GM23338 (cell line): ENCODE results near the gene CAMTA1. TPM values are rescaled to one million over a fixed set of nuclear protein-coding genes. Genes with fewer than 3 reads are reported as not detected.

Experiments used
- ATAC-seq: fragments of 200-7000 bp; cut with Tn5 transposase; 3 replicates; pipeline ENCODE4 v1.9.1; 2020
- DNase-seq: peaks from one replicate; pipeline ENCODE4 v3.0.0-alpha.2; 2015; ENCODE audit warnings: low spot score
- H2AFZ ChIP-seq: fragments of 200-600 bp; sonication (generic); 2 replicates; pipeline ENCODE4 v1.8.0; 2016; ENCODE audit warnings: antibody characterized with exemption, mild to moderate bottlenecking, moderate library complexity
- H3F3A ChIP-seq: fragments of 200-600 bp; sonication (generic); replicated peaks from 2 replicates; pipeline ENCODE4 v1.8.0; 2017; ENCODE audit warnings: antibody characterized with exemption, mixed run types, low read depth
- H3K27ac ChIP-seq: fragments of 200-600 bp; sonication (generic); 2 replicates; pipeline ENCODE4 v1.6.1; 2016; ENCODE audit warnings: low read depth
- H3K27me3 ChIP-seq: fragments of 200-600 bp; sonication (generic); 2 replicates; pipeline ENCODE4 v1.8.0; 2016; ENCODE audit warnings: mild to moderate bottlenecking, mixed run types, moderate library complexity; ENCODE audit not compliant: insufficient read depth
- H3K36me3 ChIP-seq: fragments of 200-600 bp; sonication (generic); 2 replicates; pipeline ENCODE4 v1.8.0; 2016; ENCODE audit warnings: mild to moderate bottlenecking; ENCODE audit not compliant: insufficient read depth
- H3K4me1 ChIP-seq: fragments of 200-600 bp; sonication (generic); 2 replicates; pipeline ENCODE4 v1.8.0; 2016; ENCODE audit warnings: mild to moderate bottlenecking, moderate library complexity; ENCODE audit not compliant: insufficient read depth
- H3K4me2 ChIP-seq: fragments of 200-600 bp; sonication (generic); 2 replicates; pipeline ENCODE4 v1.7.1; 2017; ENCODE audit warnings: mixed run types
- H3K4me3 ChIP-seq: fragments of 200-600 bp; sonication (generic); 2 replicates; pipeline ENCODE4 v1.6.1; 2016; ENCODE audit warnings: mixed run types
- H3K79me2 ChIP-seq: fragments of 200-600 bp; sonication (generic); replicated peaks from 2 replicates; pipeline ENCODE4 v1.8.0; 2017; ENCODE audit warnings: mild to moderate bottlenecking; ENCODE audit not compliant: insufficient read depth
- H3K9me2 ChIP-seq: fragments of 200-600 bp; sonication (generic); 2 replicates; pipeline ENCODE4 v1.8.0; 2017; ENCODE audit not compliant: insufficient read depth
- H4K20me1 ChIP-seq: fragments of 200-600 bp; sonication (generic); replicated peaks from 2 replicates; pipeline ENCODE4 v1.8.0; 2017; ENCODE audit warnings: mild to moderate bottlenecking; ENCODE audit not compliant: insufficient read depth
- H3K27ac Mint-ChIP-seq: 2 replicates; pipeline ENCODE4 v1.8.0; 2020; ENCODE audit warnings: inconsistent platforms, mild to moderate bottlenecking, moderate library complexity, mixed read lengths
- H3K27me3 Mint-ChIP-seq: 3 replicates; pipeline ENCODE4 v1.8.0; 2022; ENCODE audit warnings: low read depth, mild to moderate bottlenecking, moderate library complexity, mixed read lengths, inconsistent platforms; ENCODE audit not compliant: insufficient read depth, poor library complexity
- H3K36me3 Mint-ChIP-seq: 3 replicates; pipeline ENCODE4 v1.8.0; 2021; ENCODE audit warnings: low read depth, mild to moderate bottlenecking, inconsistent platforms, moderate library complexity, mixed read lengths
- H3K4me1 Mint-ChIP-seq: 3 replicates; pipeline ENCODE4 v1.8.0; 2020; ENCODE audit warnings: mild to moderate bottlenecking, inconsistent platforms, mixed read lengths
- H3K4me3 Mint-ChIP-seq: 3 replicates; pipeline ENCODE4 v1.8.0; 2021; ENCODE audit warnings: moderate library complexity, mild to moderate bottlenecking, inconsistent platforms, mixed read lengths
- H3K9me3 Mint-ChIP-seq: 3 replicates; pipeline ENCODE4 v1.8.0; 2020; ENCODE audit warnings: moderate library complexity, mild to moderate bottlenecking, inconsistent platforms, mixed read lengths
- CREB1 ChIP-seq: fragments of 250-450 bp; sonication (Bioruptor Pico); IDR thresholded peaks from 2 replicates; pipeline ENCODE4 v1.5.0; 2020; ENCODE audit warnings: low read depth, mild to moderate bottlenecking, moderate library complexity
- EZH2 ChIP-seq: fragments of 200-600 bp; sonication (generic); IDR thresholded peaks from one replicate; pipeline ENCODE4 v1.8.0; 2017; ENCODE audit warnings: antibody characterized with exemption, mild to moderate bottlenecking, low read depth; ENCODE audit not compliant: unreplicated experiment
- EZH2phosphoT487 ChIP-seq: fragments of 200-600 bp; sonication (generic); IDR thresholded peaks from one replicate; pipeline ENCODE4 v1.8.1; 2018; ENCODE audit warnings: antibody characterized with exemption; ENCODE audit not compliant: unreplicated experiment
- JUNB ChIP-seq: IDR thresholded peaks from one replicate; pipeline ENCODE4 v1.6.1; 2016; ENCODE audit warnings: antibody characterized with exemption; ENCODE audit not compliant: unreplicated experiment
- NANOG ChIP-seq: IDR thresholded peaks from 2 replicates; pipeline ENCODE4 v1.6.1; 2016; ENCODE audit warnings: antibody characterized with exemption, borderline replicate concordance
- POLR2AphosphoS5 ChIP-seq: IDR thresholded peaks from 2 replicates; pipeline ENCODE4 v1.6.1; 2016; ENCODE audit warnings: antibody characterized with exemption, low read depth
- STAT1 ChIP-seq: IDR thresholded peaks from one replicate; pipeline ENCODE4 v1.6.1; 2016; ENCODE audit warnings: antibody characterized with exemption; ENCODE audit not compliant: unreplicated experiment
- ZNF114 ChIP-seq: fragments of 250-450 bp; sonication (Bioruptor Pico); IDR thresholded peaks from 2 replicates; pipeline ENCODE4 v1.5.0; 2020; ENCODE audit warnings: mild to moderate bottlenecking, moderate library complexity
- polyA plus RNA-seq: library from polyadenylated mRNA; unstranded; fragments of >200 nt; fragmentation: Nextera tagmentation; extraction: Ambion mirVana; gene quantifications from 2 replicates; pipeline ENCODE4 v1.2.1, GENCODE V29; 2016
- total RNA-seq: library from RNA; depleted of rRNA; stranded (reverse); fragments of >200 nt; shearing (Covaris generic); gene quantifications from 2 replicates; pipeline ENCODE4 v1.2.3, GENCODE V29; 2014
- TF ChIP-seq, protein P1 (sequence below): IDR thresholded peaks from one replicate; pipeline ENCODE4 v1.6.1; 2018; ENCODE audit warnings: antibody characterized with exemption; ENCODE audit not compliant: unreplicated experiment
- TF ChIP-seq, protein P2 (sequence below), 2 experiments: fragments of 200-600 bp in 1 of 2; sonication (generic) in 1 of 2; conservative IDR thresholded peaks; 2 replicates each; pipeline versions ENCODE4 v1.5.1 to v1.6.1; 2016 to 2017; ENCODE audit warnings: antibody characterized with exemption in 2 of 2, low read depth in 2 of 2, mild to moderate bottlenecking in 2 of 2, moderate library complexity in 1 of 2
- TF ChIP-seq, protein P3 (sequence below): IDR thresholded peaks from 2 replicates; pipeline ENCODE4 v1.6.1; 2016; ENCODE audit warnings: antibody characterized with exemption

Gene CAMTA1
- total and polyA plus RNA-seq, 2 experiments from 2014 or later = 115 to 519 TPM

DNA sequence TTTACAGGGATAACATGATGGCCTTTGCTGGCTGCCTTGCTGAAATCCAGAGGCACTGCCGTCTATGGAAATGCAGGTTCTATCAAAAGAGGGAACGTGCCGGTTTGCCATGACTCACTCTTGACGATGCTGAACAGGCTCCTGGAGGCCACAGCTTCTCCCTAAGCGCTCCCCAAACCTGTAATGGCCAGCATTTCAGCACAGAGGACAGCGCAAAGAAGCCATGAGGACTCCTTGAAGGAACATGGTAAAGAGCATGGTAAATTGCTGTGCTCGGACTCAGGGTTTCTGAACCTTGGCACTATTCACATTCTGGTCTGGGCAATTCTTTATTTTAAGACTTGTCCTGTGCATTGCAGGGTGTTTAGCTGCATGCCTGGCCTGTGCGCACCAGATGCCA is 217.5 kb downstream of the CAMTA1 start:
- no peaks in the 10 kb centered on the region for H4K20me1 ChIP-seq
- H3K4me1 ChIP-seq = 0 out of 2 replicates have a peak, but pooled peaks cover 4% of the 10 kb centered on the region
- no peaks in the 10 kb centered on the region for H3K27me3 ChIP-seq
- H3K36me3 ChIP-seq = no peaks in the 10 kb centered on the region
- no peak overlapping the region for H2AFZ ChIP-seq
- no peaks in the 10 kb centered on the region for H3K79me2 ChIP-seq
- H3K27ac Mint-ChIP-seq = no peak overlapping the region
- H3K4me3 ChIP-seq = no peak overlapping the region
- TF ChIP-seq EZH2 (no peak), POLR2AphosphoS5 (no peak), CREB1 (CRISPR knock-in tag) (no peak)
- TF ChIP-seq, protein P1, sequence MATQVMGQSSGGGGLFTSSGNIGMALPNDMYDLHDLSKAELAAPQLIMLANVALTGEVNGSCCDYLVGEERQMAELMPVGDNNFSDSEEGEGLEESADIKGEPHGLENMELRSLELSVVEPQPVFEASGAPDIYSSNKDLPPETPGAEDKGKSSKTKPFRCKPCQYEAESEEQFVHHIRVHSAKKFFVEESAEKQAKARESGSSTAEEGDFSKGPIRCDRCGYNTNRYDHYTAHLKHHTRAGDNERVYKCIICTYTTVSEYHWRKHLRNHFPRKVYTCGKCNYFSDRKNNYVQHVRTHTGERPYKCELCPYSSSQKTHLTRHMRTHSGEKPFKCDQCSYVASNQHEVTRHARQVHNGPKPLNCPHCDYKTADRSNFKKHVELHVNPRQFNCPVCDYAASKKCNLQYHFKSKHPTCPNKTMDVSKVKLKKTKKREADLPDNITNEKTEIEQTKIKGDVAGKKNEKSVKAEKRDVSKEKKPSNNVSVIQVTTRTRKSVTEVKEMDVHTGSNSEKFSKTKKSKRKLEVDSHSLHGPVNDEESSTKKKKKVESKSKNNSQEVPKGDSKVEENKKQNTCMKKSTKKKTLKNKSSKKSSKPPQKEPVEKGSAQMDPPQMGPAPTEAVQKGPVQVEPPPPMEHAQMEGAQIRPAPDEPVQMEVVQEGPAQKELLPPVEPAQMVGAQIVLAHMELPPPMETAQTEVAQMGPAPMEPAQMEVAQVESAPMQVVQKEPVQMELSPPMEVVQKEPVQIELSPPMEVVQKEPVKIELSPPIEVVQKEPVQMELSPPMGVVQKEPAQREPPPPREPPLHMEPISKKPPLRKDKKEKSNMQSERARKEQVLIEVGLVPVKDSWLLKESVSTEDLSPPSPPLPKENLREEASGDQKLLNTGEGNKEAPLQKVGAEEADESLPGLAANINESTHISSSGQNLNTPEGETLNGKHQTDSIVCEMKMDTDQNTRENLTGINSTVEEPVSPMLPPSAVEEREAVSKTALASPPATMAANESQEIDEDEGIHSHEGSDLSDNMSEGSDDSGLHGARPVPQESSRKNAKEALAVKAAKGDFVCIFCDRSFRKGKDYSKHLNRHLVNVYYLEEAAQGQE = peak; percentile 72
- TF ChIP-seq, protein P2, sequence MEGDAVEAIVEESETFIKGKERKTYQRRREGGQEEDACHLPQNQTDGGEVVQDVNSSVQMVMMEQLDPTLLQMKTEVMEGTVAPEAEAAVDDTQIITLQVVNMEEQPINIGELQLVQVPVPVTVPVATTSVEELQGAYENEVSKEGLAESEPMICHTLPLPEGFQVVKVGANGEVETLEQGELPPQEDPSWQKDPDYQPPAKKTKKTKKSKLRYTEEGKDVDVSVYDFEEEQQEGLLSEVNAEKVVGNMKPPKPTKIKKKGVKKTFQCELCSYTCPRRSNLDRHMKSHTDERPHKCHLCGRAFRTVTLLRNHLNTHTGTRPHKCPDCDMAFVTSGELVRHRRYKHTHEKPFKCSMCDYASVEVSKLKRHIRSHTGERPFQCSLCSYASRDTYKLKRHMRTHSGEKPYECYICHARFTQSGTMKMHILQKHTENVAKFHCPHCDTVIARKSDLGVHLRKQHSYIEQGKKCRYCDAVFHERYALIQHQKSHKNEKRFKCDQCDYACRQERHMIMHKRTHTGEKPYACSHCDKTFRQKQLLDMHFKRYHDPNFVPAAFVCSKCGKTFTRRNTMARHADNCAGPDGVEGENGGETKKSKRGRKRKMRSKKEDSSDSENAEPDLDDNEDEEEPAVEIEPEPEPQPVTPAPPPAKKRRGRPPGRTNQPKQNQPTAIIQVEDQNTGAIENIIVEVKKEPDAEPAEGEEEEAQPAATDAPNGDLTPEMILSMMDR (conservative IDR thresholded peaks at IDR 0.05; ENCODE audit: low read depth in 2 of 2) = no peak
- peaks cover 5% of the 10 kb centered on the region for H3K27me3 Mint-ChIP-seq
- no peak overlapping the region for H3K4me2 ChIP-seq
- no peaks in the 10 kb centered on the region; the same call in 2 of the 3 replicates for H3K9me3 Mint-ChIP-seq
- DNase-seq = peak; percentile 35
- H3K4me1 Mint-ChIP-seq = peaks cover 5% of the 10 kb centered on the region
- no peaks in the 10 kb centered on the region for H3F3A ChIP-seq
- no peaks in the 10 kb centered on the region for H3K36me3 Mint-ChIP-seq
- no peak overlapping the region for H3K27ac ChIP-seq
- no peak overlapping the region for H3K4me3 Mint-ChIP-seq
- peak; percentile 63 for ATAC-seq
- no peaks in the 10 kb centered on the region for H3K9me2 ChIP-seq

DNA sequence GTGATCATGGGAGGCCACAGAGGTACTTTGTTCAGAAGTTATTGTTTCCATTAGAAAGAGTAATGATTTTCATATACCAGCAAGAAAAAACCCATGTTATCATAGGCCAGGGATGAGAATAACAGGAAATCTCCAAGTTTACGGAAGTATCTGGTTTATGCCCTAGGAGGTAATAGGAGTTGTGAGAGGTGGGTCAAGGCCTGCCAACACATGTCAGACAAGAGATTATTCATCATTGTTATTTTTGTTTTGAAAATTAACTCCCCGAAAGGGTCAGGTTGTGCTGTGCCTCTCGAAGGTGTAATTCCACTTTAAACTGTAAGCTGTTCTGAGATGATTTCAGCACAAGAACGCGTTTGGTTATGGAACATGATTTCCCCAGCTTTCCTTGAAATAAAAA is 218.4 kb downstream of the CAMTA1 start:
- Histone ChIP-seq H3K4me2 (no peak overlapping the region), H3K4me1 (0 out of 2 replicates have a peak, but pooled peaks cover under 1% of the 10 kb centered on the region), H3K4me3 (no peak overlapping the region), H3K27me3 (no peaks in the 10 kb centered on the region), H3K9me2 (no peaks in the 10 kb centered on the region), H3F3A (no peaks in the 10 kb centered on the region), H2AFZ (no peak overlapping the region), H3K79me2 (no peaks in the 10 kb centered on the region), H3K27ac (no peak overlapping the region), H3K36me3 (no peaks in the 10 kb centered on the region), H4K20me1 (no peaks in the 10 kb centered on the region)
- H3K27ac Mint-ChIP-seq = no peak overlapping the region
- H3K4me3 Mint-ChIP-seq = no peak overlapping the region
- no peaks in the 10 kb centered on the region for H3K4me1 Mint-ChIP-seq
- H3K36me3 Mint-ChIP-seq = no peaks in the 10 kb centered on the region
- DNase-seq = no peak
- H3K27me3 Mint-ChIP-seq = peaks cover 2% of the 10 kb centered on the region
- ATAC-seq = no peak
- H3K9me3 Mint-ChIP-seq = no peaks in the 10 kb centered on the region
- TF ChIP-seq, protein P2 (conservative IDR thresholded peaks at IDR 0.05; ENCODE audit: low read depth in 2 of 2) = no peak
- no peak for TF ChIP-seq ZNF114
- no peak for TF ChIP-seq NANOG
- TF ChIP-seq CREB1 (CRISPR knock-in tag) = no peak
- no peak for TF ChIP-seq JUNB
- TF ChIP-seq STAT1 = no peak
- TF ChIP-seq, protein P3, sequence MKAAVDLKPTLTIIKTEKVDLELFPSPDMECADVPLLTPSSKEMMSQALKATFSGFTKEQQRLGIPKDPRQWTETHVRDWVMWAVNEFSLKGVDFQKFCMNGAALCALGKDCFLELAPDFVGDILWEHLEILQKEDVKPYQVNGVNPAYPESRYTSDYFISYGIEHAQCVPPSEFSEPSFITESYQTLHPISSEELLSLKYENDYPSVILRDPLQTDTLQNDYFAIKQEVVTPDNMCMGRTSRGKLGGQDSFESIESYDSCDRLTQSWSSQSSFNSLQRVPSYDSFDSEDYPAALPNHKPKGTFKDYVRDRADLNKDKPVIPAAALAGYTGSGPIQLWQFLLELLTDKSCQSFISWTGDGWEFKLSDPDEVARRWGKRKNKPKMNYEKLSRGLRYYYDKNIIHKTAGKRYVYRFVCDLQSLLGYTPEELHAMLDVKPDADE = no peak
- no peak for TF ChIP-seq EZH2phosphoT487
